GM19372 (cell line): ENCODE data around the gene ZNF793.

ENCODE experiments used
- ATAC-seq: cut with Tn5 transposase; IDR thresholded peaks from one replicate; pipeline ENCODE4 v1.9.1; 2021; ENCODE audit warnings: mild to moderate bottlenecking, low read depth, moderate library complexity; ENCODE audit not compliant: unreplicated experiment

The ZNF793 gene

GRCh38 chr19:37564624-37565369, 58.1 kb downstream of the ZNF793 start:
- ATAC-seq = no peak

- no peak for ATAC-seq
These were observed 58.6 kb downstream of the ZNF793 start for GRCh38 chr19:37565370-37565669.

GRCh38 chr19:37572203-37572602, 65.5 kb downstream of the ZNF793 start:
- ATAC-seq = no peak

- ATAC-seq = no peak
These were observed 76.6 kb downstream of the ZNF793 start for GRCh38 chr19:37583340-37583739.
